GM13977 (cell line): ENCODE results near the gene TMED9.

Experiments used
- DNase-seq: peaks from one replicate; pipeline ENCODE4 v3.0.0; 2012; ENCODE audit warnings: low spot score
- in situ Hi-C: fragments of 300-500 bp; cut with MboI; formaldehyde crosslinking; loops from one replicate; pipeline ENCODE4 v1.12.0; 2022; ENCODE audit warnings: low sequenced_read_pairs, low pct_unique_long_range_greater_than_20kb, mixed read lengths, inconsistent platforms; ENCODE audit not compliant: unreplicated experiment
- TF ChIP-seq, protein P1 (sequence below): IDR thresholded peaks from 2 replicates; pipeline ENCODE4 v1.5.1; 2012; ENCODE audit warnings: mild to moderate bottlenecking, control low read depth; ENCODE audit not compliant: insufficient read depth; ENCODE audit errors: extremely low read depth, missing control alignments

TMED9 gene

DNA sequence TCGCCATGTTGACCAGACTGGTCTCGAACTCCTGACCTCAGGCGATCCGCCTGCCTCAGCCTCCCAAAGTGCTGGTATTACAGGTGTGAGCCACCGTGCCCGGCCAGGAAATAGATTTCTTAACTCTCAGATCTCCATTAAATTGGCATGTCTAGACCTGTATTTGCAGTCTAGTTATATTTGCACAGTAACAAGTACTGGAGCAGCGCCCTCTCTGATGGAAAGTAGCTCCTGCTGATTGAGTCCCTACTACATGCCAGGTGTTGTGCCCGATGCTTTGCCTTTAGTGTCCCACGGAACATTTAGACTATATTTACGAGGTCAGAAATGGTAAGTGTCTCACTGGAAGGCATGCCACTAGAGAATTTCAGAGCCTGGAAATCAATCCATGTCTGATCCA is 15.8 kb upstream of the TMED9 start:
- TF ChIP-seq, protein P1, sequence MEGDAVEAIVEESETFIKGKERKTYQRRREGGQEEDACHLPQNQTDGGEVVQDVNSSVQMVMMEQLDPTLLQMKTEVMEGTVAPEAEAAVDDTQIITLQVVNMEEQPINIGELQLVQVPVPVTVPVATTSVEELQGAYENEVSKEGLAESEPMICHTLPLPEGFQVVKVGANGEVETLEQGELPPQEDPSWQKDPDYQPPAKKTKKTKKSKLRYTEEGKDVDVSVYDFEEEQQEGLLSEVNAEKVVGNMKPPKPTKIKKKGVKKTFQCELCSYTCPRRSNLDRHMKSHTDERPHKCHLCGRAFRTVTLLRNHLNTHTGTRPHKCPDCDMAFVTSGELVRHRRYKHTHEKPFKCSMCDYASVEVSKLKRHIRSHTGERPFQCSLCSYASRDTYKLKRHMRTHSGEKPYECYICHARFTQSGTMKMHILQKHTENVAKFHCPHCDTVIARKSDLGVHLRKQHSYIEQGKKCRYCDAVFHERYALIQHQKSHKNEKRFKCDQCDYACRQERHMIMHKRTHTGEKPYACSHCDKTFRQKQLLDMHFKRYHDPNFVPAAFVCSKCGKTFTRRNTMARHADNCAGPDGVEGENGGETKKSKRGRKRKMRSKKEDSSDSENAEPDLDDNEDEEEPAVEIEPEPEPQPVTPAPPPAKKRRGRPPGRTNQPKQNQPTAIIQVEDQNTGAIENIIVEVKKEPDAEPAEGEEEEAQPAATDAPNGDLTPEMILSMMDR, result no peak
- no peak for DNase-seq
- in situ Hi-C loops, result no loop called here

DNA sequence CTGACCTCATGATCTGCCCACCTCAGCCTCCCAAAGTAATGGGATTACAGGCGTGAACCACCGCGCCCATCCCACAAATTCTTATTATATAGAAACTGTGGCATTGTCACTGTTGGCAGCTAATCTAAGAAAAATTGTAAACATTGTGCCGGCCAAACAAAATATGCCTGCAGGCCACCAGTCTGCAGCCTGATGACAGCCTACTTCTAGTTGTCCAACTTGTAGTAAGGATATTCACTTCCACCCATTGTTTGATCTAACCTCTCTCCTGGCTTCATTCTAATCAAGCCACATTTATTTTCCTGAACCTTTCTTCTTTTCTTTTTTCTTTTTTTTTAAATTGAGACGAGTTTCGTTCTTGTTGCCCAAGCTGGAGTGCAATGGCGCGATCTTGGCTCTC is 13.7 kb upstream of the TMED9 start:
- TF ChIP-seq, protein P1, result no peak
- in situ Hi-C loops, result no loop called here
- no peak for DNase-seq

DNA sequence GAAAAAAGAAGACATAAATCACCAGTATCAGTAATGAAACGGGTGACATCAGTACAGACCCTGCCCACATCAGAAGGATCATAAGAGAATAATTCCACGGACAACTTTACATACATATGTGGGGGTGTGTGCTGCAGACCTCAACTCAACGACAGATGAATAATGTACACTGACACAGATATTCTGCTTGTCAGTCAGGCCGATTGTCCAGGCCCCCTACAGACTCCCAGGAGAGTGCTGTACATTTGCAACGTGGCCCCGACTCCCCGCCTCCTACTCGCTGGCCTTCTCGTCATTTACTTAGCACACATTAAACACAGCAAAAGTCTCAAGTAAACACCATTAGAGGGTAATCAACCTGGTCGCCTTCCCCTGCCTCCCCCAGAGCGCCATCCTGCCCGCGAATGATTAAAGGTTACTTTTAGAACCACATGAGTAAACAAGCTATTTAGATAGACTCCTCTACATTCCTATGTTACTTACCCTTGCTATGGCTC is 3.5 kb upstream of the TMED9 start:
- TF ChIP-seq, protein P1, result no peak
- in situ Hi-C loops, result no loop called here
- no peak for DNase-seq

DNA sequence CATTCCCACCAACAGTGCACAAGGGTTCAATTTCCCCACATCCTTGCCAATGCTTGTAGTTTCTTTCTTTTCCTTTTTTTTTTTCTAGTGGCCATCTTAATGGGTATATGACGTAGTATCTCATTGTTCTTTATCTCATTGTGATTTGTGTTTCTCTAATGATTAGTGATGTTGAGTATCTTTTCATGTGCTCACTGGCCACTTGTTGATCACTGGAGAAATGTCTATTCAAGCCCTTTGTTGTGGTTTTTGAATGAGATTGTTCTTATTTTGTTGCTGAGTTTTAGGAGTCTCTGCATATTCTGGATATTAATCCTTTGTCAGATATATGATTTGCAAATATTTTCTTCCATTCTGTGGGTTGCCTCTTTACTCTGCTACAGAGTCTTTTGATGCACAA is 1.6 kb upstream of the TMED9 start:
- in situ Hi-C loops, result no loop called here
- TF ChIP-seq, protein P1, result no peak
- no peak for DNase-seq

DNA sequence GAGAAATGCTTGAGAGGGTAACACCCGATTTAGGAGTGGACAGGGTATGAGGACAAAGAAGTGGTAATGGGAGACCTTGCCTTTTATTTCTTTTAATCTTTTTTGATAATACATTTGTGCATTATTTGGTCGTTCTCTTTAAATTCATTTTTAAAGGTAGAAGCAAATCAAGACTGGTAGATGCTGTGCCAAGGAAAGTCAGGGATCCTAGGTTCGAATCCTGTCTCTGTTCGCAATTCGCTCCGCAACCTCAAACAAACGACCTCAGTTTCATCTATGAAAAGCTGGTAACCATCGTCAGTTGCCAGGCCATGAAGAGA is 353 bp upstream of the TMED9 start:
- in situ Hi-C loops, result no loop called here
- no peak for DNase-seq
- TF ChIP-seq, protein P1, result no peak

DNA sequence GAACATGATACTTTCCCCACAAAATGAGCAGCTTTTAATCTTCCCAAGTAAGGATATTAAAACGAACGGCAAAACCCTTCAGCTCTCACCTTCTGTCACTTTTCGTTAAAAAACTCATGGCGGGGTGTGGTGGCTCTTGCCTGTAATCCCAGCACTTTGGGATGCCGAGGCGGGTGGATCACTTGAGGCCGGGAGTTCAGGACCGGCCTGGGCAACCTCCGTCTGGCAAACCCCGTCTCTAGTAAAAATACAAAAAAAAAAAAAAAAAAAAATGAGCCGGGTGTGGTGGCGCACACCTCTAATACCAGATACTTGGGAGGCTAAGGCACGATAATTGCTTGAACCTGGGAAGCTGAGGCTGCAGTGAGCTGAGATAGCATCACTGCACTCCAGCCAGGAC is 902 bp downstream of the TMED9 start:
- DNase-seq, result no peak
- TF ChIP-seq, protein P1, result no peak
- in situ Hi-C loops, result no loop called here

DNA sequence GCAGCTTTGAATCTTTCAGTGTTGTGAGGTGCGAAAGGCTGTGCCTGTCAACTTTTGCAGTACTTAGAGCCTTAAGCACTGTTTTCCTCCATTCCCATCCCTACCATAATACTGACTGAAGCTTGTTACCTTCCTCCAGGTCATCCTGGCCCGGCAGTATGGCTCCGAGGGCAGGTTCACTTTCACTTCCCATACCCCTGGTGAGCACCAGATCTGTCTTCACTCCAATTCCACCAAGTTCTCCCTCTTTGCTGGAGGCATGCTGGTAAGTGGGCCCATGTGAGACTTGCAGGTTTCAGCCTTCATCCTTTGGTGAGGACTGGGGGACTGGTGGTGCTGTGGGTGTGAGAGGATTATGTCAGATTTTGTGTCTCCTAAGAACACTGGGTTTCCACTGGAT is 1.5 kb downstream of the TMED9 start:
- DNase-seq, result no peak
- in situ Hi-C loops, result no loop called here
- TF ChIP-seq, protein P1, result no peak
